Measurements from ENCODE around the gene ITGA1.

The ITGA1 gene

DNA sequence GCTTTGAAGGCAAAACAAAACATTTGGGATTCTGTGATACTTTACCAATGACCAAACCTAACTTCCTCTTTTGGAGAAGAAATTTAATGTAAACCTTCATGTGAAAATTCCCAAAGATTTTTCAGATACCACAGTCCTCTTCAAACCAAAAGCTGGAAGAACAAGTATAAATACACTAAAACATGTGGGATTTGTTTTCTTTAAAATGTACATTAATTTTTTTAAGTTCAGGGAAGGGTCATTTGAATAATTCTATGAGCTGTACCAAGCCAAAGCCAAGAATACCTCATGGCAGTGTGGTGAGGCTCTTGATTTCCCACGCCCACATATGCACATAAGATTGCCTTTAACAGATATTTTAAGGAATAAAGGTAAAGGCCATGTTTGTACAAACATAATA is 28.4 kb upstream of the ITGA1 start:
- TF ChIP-seq, protein P1, sequence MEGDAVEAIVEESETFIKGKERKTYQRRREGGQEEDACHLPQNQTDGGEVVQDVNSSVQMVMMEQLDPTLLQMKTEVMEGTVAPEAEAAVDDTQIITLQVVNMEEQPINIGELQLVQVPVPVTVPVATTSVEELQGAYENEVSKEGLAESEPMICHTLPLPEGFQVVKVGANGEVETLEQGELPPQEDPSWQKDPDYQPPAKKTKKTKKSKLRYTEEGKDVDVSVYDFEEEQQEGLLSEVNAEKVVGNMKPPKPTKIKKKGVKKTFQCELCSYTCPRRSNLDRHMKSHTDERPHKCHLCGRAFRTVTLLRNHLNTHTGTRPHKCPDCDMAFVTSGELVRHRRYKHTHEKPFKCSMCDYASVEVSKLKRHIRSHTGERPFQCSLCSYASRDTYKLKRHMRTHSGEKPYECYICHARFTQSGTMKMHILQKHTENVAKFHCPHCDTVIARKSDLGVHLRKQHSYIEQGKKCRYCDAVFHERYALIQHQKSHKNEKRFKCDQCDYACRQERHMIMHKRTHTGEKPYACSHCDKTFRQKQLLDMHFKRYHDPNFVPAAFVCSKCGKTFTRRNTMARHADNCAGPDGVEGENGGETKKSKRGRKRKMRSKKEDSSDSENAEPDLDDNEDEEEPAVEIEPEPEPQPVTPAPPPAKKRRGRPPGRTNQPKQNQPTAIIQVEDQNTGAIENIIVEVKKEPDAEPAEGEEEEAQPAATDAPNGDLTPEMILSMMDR (IDR thresholded peaks at IDR 0.05; ENCODE audit: low read depth, low read length), result no peak
- H3K4me3 ChIP-seq (ENCODE audit: low read depth, low read length), result no peak overlapping the region

DNA sequence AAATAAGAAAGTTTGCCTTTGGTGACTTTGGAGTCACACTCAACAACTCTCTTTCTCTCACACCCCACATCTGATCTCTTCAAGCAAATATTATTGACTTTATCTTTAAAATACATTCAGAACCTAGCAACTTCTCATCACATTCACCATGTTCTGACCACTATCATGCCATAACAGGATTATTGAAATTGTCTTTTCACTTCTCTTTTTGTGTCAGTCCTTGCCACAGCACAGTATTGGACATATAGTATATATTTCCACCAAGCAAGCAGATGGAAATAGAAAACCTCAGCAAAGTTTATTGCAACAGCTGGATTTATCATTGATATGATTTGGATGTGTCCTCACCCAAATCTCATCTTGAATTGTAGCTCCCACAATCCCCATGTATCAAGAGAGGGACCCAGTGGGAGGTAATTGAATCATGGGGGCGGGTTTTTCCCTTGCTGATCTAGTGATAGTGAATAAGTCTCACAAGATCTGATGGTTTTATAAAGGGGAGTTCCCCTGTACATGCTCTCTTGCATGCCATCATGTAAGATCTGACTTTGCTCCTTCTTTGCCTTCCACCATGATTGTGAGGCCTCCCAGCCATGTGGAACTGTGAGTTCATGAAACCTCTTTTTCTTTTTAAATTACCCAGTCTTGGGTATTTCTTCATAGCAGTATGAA is 26.9 kb upstream of the ITGA1 start:
- TF ChIP-seq, protein P1 (IDR thresholded peaks at IDR 0.05; ENCODE audit: low read depth, low read length), result no peak
- H3K4me3 ChIP-seq (ENCODE audit: low read depth, low read length), result no peak overlapping the region

DNA sequence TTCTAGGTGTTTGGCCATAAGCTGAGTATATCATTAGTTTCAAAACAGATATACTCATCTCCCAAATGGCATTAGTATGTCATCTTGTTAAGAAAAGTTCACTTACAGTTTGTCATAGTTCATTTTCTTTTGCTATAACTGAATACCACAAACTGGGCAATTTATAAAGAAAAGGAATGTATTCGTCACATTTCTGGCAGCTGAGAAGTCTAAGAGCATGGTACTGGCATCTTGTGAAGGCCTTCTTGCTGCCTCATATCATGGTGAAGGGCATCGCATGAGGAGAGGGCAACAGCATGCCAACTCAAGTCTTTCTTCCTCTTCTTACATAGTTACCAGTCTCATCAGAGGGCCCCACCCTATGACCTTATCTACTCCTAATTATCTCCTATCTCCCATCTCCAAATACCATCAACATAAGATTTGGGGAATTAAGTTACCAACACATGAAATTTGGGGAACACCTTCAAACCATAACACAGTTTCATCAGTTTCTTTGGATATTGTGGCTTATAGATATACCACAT is 20.4 kb upstream of the ITGA1 start:
- no peak overlapping the region for H3K4me3 ChIP-seq (ENCODE audit: low read depth, low read length)
- TF ChIP-seq, protein P1 (IDR thresholded peaks at IDR 0.05; ENCODE audit: low read depth, low read length), result no peak

DNA sequence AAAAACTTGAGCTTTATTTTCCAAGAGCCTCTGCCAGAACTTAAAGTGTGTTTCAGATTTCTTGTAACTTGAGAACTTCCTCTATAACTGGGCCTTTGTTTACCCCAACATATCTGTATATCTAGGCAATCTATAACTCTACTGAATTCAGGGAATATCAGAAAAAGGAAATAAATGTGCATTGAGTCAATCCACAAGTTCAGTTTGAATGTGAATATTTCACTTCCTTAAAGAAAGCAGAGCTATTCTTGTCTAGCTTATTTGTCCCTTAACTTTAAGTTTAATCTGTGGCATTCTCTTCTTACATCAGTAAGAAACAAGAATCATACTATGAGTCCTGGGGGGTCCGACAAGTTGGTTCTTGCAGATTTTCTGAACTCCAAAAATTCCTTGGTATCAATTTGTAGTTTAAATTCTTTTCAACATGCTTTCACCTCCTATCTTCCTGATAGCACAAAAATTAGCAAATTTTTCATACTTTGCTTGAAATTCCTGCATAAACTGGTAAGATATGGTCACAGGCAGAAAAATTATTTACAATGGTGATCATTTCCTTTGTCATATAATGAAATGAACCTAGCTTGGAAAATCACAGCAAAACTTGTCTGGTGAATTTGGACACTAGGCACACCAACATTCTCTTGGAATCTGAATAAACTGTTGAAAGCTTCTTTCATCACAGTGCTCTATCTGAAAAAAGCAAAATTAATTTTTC is 19.8 kb upstream of the ITGA1 start:
- TF ChIP-seq, protein P1 (IDR thresholded peaks at IDR 0.05; ENCODE audit: low read depth, low read length), result no peak
- H3K4me3 ChIP-seq (ENCODE audit: low read depth, low read length), result no peak overlapping the region

DNA sequence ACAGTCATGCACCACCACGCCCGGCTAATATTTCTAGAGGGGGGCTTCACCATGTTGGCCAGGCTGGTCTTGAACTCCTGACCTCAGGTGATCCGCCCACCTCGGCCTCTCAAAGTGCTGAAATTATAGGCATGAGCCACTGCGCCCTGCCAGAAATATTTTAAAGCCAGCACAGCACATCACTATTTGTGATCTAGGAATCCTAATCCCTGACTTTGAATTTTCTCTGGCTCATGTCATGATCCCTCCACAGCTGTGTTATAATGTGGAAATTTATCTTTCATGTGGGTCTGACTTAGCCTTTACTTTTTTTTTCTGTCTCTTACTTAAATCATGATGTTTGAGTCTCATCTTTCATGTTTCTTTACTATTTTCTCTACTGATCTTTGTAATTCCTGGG is 18.7 kb upstream of the ITGA1 start:
- no peak overlapping the region for H3K4me3 ChIP-seq (ENCODE audit: low read depth, low read length)

DNA sequence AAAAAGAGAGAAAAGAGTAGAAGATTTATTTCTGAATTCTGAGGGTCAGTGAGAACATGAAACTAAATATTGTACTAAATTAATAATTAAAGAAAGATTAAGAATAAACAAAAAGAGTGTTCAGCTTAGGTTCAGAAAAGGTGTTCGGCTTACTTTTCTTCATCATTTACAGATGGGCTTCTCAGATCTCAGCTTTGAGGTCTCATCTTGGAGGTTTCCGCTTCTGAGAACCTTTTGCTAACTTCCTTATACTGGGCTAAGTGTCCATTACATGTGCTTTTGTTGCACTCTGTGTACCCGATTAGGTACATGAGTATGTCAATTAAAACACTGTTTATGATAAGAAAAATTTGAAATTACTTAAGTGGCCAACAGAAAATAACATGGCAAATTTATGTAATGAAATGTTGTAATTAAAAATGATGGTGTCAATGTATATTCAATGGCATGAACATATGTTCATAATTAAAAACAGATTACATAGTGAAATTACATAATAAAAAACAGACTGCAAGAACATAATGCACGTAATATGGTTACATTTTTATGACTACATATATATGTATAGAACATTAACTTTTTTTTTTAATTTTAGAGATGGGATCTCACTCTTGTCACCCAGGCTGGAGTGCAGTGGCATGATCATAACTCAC is 17.3 kb upstream of the ITGA1 start:
- TF ChIP-seq, protein P1 (IDR thresholded peaks at IDR 0.05; ENCODE audit: low read depth, low read length), result no peak

More for the DNA sequence above, 18.7 kb upstream of the ITGA1 start:
- TF ChIP-seq, protein P1 (IDR thresholded peaks at IDR 0.05; ENCODE audit: low read depth, low read length), result no peak

More for the DNA sequence above, 17.3 kb upstream of the ITGA1 start:
- H3K4me3 ChIP-seq (ENCODE audit: low read depth, low read length), result no peak overlapping the region
